Cardiac ventricle fibroblast (primary cell): ENCODE measurements around the gene NCAPD2. TPM values are rescaled to one million over a fixed set of nuclear protein-coding genes. Genes with fewer than 3 reads are reported as not detected.

ENCODE experiments used
- total RNA-seq: library from RNA; depleted of rRNA; stranded (reverse); fragments of >200 nt; gene quantifications from 2 replicates; pipeline ENCODE4 v1.2.3, GENCODE V29; 2015

Gene NCAPD2, protein sequence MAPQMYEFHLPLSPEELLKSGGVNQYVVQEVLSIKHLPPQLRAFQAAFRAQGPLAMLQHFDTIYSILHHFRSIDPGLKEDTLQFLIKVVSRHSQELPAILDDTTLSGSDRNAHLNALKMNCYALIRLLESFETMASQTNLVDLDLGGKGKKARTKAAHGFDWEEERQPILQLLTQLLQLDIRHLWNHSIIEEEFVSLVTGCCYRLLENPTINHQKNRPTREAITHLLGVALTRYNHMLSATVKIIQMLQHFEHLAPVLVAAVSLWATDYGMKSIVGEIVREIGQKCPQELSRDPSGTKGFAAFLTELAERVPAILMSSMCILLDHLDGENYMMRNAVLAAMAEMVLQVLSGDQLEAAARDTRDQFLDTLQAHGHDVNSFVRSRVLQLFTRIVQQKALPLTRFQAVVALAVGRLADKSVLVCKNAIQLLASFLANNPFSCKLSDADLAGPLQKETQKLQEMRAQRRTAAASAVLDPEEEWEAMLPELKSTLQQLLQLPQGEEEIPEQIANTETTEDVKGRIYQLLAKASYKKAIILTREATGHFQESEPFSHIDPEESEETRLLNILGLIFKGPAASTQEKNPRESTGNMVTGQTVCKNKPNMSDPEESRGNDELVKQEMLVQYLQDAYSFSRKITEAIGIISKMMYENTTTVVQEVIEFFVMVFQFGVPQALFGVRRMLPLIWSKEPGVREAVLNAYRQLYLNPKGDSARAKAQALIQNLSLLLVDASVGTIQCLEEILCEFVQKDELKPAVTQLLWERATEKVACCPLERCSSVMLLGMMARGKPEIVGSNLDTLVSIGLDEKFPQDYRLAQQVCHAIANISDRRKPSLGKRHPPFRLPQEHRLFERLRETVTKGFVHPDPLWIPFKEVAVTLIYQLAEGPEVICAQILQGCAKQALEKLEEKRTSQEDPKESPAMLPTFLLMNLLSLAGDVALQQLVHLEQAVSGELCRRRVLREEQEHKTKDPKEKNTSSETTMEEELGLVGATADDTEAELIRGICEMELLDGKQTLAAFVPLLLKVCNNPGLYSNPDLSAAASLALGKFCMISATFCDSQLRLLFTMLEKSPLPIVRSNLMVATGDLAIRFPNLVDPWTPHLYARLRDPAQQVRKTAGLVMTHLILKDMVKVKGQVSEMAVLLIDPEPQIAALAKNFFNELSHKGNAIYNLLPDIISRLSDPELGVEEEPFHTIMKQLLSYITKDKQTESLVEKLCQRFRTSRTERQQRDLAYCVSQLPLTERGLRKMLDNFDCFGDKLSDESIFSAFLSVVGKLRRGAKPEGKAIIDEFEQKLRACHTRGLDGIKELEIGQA (N-terminal part only)
- total RNA-seq = 85.5 and 166 TPM in 2 replicates

DNA sequence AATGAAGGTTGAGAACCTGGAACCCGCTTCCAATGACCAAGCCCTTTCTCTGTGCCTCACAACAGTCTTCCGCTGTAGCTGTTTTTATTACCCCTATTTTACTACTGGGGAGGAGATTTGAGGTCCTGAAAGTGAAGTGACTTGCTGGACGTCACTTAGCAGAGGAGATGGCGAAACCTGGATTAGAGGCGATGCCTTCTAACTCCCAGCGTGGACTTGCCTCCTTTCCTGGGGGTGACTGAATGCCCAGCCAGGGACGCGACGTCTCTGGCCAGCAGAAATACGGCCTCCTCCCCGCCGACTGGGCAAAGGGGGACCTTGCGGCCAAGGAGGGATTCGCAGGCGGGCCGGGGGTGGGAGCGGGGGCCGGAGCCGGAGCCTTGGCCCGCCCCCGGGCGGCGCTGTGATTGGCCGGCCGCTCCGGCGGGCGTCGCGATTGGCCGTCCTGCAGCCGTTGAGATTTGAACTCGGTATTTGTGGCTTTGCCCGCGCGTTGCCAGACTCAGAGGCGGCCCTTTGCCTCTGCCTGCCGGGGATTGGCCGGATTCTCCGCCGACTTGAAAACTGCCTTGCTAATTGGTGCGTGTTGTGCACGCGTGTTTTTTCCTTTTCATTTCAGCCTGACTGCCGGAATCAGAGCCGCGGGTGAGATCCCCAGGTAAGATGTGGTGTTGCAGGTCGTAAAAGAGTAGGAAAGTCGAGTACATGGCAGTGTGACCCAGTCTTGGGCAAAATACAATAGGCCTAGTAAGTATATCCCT, at the start of gene NCAPD2:
Gene NCAPD2, plus strand, starts transcription at position 606 of the 761 bp plus-strand sequence. CDS start 997 bp downstream, outside the sequence.

DNA sequence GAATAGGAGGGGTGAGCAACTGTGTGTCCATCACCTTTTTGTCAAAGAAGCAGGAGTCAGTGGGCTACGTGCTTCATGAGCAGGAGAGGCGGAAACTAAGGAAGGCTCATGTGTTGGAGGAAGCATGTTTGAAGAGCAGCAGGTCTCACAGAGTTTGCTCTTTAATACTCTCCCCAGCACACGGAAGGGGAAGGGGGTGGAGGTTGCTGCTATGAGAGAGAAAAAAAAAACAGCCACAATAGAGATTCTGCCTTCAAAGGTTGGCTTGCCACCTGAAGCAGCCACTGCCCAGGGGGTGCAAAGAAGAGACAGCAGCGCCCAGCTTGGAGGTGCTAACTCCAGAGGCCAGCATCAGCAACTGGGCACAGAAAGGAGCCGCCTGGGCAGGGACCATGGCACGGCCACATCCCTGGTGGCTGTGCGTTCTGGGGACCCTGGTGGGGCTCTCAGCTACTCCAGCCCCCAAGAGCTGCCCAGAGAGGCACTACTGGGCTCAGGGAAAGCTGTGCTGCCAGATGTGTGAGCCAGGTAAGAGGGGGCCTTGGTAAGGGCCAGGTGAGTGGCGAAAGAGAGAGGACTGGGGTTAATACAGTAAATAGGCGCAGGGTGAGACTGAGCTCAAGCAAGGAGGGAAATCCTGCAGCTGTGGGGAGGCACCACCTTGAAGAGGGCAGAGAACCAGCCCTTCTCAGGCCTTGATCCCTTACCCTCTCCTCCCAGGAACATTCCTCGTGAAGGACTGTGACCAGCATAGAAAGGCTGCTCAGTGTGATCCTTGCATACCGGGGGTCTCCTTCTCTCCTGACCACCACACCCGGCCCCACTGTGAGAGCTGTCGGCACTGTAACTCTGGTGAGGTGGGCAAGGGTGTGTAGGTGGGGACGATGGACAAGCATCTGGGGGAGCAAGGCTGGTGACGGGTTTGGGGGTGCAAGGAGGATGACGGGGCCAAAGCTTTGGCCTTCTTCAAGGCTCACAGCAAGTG, 48.9 kb upstream of the NCAPD2 start, which contains the start of gene CD27:
Gene CD27, plus strand, starts transcription at position 252 of the 985 bp plus-strand sequence. Its CDS starts 141 bp downstream, at position 393.

DNA sequence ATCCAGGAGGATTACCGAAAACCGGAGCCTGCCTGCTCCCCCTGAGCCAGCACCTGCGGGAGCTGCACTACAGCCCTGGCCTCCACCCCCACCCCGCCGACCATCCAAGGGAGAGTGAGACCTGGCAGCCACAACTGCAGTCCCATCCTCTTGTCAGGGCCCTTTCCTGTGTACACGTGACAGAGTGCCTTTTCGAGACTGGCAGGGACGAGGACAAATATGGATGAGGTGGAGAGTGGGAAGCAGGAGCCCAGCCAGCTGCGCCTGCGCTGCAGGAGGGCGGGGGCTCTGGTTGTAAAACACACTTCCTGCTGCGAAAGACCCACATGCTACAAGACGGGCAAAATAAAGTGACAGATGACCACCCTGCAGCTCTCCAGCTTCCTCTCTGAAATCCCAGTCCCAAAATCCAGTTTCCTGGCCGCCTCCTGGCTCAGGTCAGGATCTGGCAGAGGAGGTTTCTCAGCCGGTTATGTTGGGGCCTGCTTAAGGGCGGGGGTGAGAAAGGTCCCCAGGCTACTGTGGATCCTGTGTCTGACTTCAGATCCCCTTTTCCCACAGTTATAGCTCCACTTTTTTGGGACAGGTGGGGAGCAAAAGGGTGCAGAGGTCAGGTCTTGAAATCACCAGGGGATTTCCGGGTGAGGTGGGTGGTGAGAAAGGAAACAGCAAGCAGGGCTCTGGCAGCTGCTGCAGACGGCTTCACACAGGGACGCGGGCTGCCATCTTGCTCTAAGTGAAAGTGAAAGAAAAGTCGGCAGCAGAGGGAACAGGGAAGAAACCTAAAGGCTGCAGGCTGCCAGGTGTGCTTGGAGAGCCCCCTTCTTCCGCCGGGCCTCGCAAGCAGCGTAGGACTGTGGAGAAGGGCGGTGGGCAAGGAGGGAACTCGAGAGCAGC, 42.3 kb upstream of the NCAPD2 start, which contains the start of gene TAPBPL:
Gene TAPBPL, plus strand, starts transcription at position 695 of the 897 bp plus-strand sequence. CDS start 207 bp downstream, outside the sequence.

DNA sequence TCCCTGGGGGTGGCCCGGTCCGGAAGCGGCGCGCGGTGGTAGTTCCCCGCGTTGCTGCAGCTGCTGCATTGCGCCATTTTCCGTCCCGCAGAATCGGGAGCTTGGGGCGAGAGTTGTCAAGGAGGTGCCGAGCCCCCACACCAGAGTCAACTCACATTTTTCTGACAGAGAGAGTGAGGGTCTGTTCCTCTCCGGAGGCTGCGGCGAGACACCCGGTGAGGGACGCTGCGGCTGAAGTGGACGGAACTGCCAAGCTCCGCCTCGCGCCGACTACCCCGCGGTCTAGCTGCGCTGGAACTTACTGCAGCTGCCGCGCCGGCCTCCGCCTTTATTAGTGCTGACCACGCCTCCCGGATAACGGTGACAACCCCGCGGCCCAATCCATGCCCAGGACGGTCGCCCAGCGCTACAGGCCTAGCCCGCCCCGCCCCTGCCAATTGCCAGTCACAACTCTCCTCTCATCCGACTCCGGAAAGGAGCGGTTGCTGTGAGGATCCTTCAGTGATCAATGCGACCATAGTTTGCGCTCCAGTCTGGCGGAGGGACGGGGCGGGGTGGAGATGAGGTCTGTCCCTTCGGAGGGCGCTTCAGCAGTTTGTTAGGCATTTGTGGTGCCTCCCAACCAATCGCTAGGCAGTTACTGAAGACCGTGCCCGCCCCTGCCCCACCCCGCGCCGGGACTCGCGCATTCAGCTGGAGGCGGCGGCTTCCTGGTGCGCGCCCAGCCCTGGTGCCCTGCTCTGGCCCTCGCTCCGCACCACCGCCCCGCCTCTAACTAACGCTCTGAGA, 23.3 kb upstream of the NCAPD2 start, which contains the start of gene VAMP1:
Gene VAMP1, minus strand, starts transcription at position 303 of the 789 bp plus-strand sequence. Its CDS starts 146 bp downstream, at position 157.

DNA sequence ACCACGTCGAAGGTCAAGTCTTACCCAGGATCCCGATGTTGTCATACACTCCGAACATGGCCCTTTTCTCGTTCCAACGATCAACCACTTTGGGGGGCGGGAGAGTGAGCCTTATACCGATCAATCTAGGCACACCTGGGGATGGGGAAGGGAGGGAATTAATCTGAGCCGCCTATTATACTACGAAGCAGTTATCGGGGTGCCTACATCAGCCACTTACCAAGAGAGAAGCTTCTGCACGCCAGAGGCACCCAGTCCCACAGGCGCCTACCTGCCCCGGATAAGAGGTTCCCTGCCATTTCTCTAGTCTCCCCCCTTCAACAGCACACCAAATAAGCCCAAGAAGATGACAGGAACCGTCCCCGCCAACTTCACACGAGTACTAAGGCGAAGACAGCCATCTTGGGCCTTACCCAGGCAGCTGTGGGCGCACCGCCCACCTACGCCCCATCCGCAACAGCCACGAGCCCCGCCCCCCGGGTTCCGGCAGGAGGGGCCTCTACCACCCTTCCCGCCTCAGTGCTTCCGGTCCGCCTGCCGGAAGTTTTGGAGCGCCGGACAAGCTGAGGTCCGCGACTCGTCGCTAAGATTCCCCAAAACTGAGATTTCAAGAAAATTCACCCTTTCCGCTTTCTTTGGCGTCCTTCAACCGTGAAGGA, 935 bp upstream of the NCAPD2 start, which contains the start of gene MRPL51:
Gene MRPL51, minus strand, starts transcription at position 425 of the 659 bp plus-strand sequence. Its CDS starts 126 bp downstream, at position 299.

DNA sequence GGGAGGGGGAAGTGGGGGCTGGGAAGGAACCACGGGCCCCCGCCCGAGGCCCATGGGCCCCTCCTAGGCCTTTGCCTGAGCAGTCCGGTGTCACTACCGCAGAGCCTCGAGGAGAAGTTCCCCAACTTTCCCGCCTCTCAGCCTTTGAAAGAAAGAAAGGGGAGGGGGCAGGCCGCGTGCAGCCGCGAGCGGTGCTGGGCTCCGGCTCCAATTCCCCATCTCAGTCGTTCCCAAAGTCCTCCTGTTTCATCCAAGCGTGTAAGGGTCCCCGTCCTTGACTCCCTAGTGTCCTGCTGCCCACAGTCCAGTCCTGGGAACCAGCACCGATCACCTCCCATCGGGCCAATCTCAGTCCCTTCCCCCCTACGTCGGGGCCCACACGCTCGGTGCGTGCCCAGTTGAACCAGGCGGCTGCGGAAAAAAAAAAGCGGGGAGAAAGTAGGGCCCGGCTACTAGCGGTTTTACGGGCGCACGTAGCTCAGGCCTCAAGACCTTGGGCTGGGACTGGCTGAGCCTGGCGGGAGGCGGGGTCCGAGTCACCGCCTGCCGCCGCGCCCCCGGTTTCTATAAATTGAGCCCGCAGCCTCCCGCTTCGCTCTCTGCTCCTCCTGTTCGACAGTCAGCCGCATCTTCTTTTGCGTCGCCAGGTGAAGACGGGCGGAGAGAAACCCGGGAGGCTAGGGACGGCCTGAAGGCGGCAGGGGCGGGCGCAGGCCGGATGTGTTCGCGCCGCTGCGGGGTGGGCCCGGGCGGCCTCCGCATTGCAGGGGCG, 40.2 kb downstream of the NCAPD2 start, which contains the start of gene GAPDH:
Gene GAPDH, plus strand, starts transcription at position 595 of the 772 bp plus-strand sequence. CDS start 316 bp downstream, outside the sequence.

Other genes starting within 250 kb of the NCAPD2 start
- 0.12 TPM in 1 of 2 replicates, not detected in the other for gene PLEKHG6, start 183.4 kb upstream of the NCAPD2 start, total RNA-seq
- 348 and 506 TPM in 2 replicates for gene TNFRSF1A, start 152.0 kb upstream of the NCAPD2 start, total RNA-seq
- gene SCNN1A, start 118.5 kb upstream of the NCAPD2 start, total RNA-seq = 1.9 and 7.8 TPM in 2 replicates
- 141 and 170 TPM in 2 replicates for gene LTBR, start 109.9 kb upstream of the NCAPD2 start, total RNA-seq
- not detected in 2 replicates for gene CD27, start 49.1 kb upstream of the NCAPD2 start, total RNA-seq
- gene TAPBPL, start 42.1 kb upstream of the NCAPD2 start, total RNA-seq = 15.4 and 18.6 TPM in 2 replicates
- 5.1 and 10.3 TPM in 2 replicates for gene VAMP1, start 23.4 kb upstream of the NCAPD2 start, total RNA-seq
- 74.1 and 85.0 TPM in 2 replicates for gene MRPL51, start 840 bp upstream of the NCAPD2 start, total RNA-seq
- 4,305 and 4,799 TPM in 2 replicates for gene GAPDH, start 40.4 kb downstream of the NCAPD2 start, total RNA-seq
- 19.7 and 21.0 TPM in 2 replicates for gene IFFO1, start 61.9 kb downstream of the NCAPD2 start, total RNA-seq
- gene NOP2, start 74.2 kb downstream of the NCAPD2 start, total RNA-seq = 19.3 and 21.8 TPM in 2 replicates
- 125 and 162 TPM in 2 replicates for gene CHD4, start 113.3 kb downstream of the NCAPD2 start, total RNA-seq
- gene LPAR5, start 141.9 kb downstream of the NCAPD2 start, total RNA-seq = not detected in 2 replicates
- 0.10 and 0.31 TPM in 2 replicates for gene ACRBP, start 153.3 kb downstream of the NCAPD2 start, total RNA-seq
- 39.3 TPM in 2 replicates for gene ING4, start 169.0 kb downstream of the NCAPD2 start, total RNA-seq
- gene ZNF384, start 195.3 kb downstream of the NCAPD2 start, total RNA-seq = 20.0 and 20.5 TPM in 2 replicates
- gene PIANP, start 206.7 kb downstream of the NCAPD2 start, total RNA-seq = not detected in 2 replicates
- gene COPS7A, start 229.9 kb downstream of the NCAPD2 start, total RNA-seq = 74.9 and 87.5 TPM in 2 replicates